OCI-LY3 (cell line): ENCODE results near the gene MAPT.

ENCODE experiments used
- EZH2phosphoT487 ChIP-seq: fragments of 200-600 bp; shearing (Covaris generic); IDR thresholded peaks from 2 replicates; pipeline ENCODE4 v1.6.1; 2018; ENCODE audit warnings: antibody characterized with exemption, mixed run types, low read depth
- TF ChIP-seq, protein P1 (sequence below): fragments of 200-600, 300-600 bp; sonication (generic); IDR thresholded peaks from 2 replicates; pipeline ENCODE4 v1.5.1; 2014; ENCODE audit warnings: antibody characterized with exemption, low read length, low read depth

DNA sequence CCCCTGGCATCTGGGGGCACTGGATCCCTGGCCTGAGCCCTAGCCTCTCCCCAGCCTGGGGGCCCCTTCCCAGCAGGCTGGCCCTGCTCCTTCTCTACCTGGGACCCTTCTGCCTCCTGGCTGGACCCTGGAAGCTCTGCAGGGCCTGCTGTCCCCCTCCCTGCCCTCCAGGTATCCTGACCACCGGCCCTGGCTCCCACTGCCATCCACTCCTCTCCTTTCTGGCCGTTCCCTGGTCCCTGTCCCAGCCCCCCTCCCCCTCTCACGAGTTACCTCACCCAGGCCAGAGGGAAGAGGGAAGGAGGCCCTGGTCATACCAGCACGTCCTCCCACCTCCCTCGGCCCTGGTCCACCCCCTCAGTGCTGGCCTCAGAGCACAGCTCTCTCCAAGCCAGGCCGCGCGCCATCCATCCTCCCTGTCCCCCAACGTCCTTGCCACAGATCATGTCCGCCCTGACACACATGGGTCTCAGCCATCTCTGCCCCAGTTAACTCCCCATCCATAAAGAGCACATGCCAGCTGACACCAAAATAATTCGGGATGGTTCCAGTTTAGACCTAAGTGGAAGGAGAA lies 118.2 kb downstream of the MAPT start:
- TF ChIP-seq, protein P1, sequence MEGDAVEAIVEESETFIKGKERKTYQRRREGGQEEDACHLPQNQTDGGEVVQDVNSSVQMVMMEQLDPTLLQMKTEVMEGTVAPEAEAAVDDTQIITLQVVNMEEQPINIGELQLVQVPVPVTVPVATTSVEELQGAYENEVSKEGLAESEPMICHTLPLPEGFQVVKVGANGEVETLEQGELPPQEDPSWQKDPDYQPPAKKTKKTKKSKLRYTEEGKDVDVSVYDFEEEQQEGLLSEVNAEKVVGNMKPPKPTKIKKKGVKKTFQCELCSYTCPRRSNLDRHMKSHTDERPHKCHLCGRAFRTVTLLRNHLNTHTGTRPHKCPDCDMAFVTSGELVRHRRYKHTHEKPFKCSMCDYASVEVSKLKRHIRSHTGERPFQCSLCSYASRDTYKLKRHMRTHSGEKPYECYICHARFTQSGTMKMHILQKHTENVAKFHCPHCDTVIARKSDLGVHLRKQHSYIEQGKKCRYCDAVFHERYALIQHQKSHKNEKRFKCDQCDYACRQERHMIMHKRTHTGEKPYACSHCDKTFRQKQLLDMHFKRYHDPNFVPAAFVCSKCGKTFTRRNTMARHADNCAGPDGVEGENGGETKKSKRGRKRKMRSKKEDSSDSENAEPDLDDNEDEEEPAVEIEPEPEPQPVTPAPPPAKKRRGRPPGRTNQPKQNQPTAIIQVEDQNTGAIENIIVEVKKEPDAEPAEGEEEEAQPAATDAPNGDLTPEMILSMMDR: no peak
- no peak for TF ChIP-seq EZH2phosphoT487
